Activated CD8-positive, alpha-beta T cell treated with anti-CD3 and anti-CD28 coated beads for 36 hours (primary cell): ENCODE measurements around the gene TCTN1. TPM values are rescaled to one million over a fixed set of nuclear protein-coding genes. Genes with fewer than 3 reads are reported as not detected.

Source experiments
- ATAC-seq: fragments of 200-7000 bp; cut with Tn5 transposase; one replicate; pipeline ENCODE4 v1.10.0; 2021; ENCODE audit warnings: mild to moderate bottlenecking, moderate library complexity
- CTCF ChIA-PET: fragments of 350-600 bp; sonication (Branson Sonifier 250); formaldehyde crosslinking; loops from one replicate; lab custom pipeline; 2021; ENCODE audit warnings: antibody characterized with exemption; lab: Charles Lee
- POLR2A ChIA-PET: fragments of 350-600 bp; sonication (Branson Sonifier 250); formaldehyde crosslinking; loops from one replicate; lab custom pipeline; 2021; ENCODE audit warnings: antibody characterized with exemption; lab: Charles Lee
- DNase-seq: peaks from one replicate; pipeline ENCODE4 v3.0.0-alpha.2; 2020
- H3K27ac Mint-ChIP-seq: one replicate; pipeline ENCODE4 v1.8.0; 2021; ENCODE audit warnings: mild to moderate bottlenecking, mixed read lengths
- H3K27me3 Mint-ChIP-seq: one replicate; pipeline ENCODE4 v1.8.0; 2021; ENCODE audit warnings: mixed read lengths
- H3K36me3 Mint-ChIP-seq: one replicate; pipeline ENCODE4 v1.8.0; 2021; ENCODE audit warnings: low read depth, mixed read lengths
- H3K4me1 Mint-ChIP-seq: one replicate; pipeline ENCODE4 v1.8.0; 2021; ENCODE audit warnings: low read depth, mixed read lengths
- H3K4me3 Mint-ChIP-seq: one replicate; pipeline ENCODE4 v1.8.0; 2021; ENCODE audit warnings: mild to moderate bottlenecking, moderate library complexity, mixed read lengths
- H3K9me3 Mint-ChIP-seq: one replicate; pipeline ENCODE4 v1.8.0; 2021; ENCODE audit warnings: mixed read lengths
- intact Hi-C: fragments of 100-400 bp; cut with micrococcal nuclease; formaldehyde crosslinking; loops from one replicate; pipeline ENCODE4 v1.10.0; 2022
- total RNA-seq, 2 experiments: library from RNA; stranded (reverse); gene quantifications; one replicate each; pipeline ENCODE4 v1.2.3, GENCODE V29; 2021
- TF ChIP-seq, protein P1 (sequence below): fragments of 200-600 bp; IDR thresholded peaks from one replicate; pipeline ENCODE4 v1.8.0; 2022; ENCODE audit warnings: antibody characterized with exemption, mild to moderate bottlenecking

TCTN1 gene
- total RNA-seq, 2 experiments from 2014 or later: 7.9 to 8.6 TPM

DNA sequence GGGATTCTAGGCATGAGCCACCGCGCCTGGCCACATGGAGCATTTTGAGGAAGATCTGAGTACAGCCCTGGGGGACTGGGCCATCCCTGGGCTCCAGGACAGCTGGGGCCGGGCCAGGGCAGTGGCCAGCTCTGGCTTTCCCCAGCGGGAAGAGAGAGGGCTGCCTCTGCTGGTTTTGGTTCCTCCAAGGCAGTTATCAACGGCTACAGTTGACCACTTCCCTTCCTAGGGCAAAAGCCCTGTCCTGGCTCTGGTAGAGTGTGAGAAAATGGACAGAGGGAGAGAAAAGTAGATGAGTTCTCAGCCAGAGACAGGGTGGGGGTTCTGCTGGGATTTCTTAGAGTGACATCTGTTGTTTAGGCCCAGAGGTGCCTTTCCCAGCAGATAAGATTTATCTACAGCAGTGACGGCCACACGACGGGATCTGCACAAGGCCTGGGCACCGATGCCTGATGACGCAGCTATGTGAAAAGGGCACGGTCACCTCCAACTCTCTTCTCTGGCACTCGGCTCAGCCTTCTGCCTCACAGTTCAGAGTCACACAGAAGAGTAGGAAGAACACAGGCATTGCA lies 80.5 kb downstream of the TCTN1 start:
- TF ChIP-seq, protein P1, sequence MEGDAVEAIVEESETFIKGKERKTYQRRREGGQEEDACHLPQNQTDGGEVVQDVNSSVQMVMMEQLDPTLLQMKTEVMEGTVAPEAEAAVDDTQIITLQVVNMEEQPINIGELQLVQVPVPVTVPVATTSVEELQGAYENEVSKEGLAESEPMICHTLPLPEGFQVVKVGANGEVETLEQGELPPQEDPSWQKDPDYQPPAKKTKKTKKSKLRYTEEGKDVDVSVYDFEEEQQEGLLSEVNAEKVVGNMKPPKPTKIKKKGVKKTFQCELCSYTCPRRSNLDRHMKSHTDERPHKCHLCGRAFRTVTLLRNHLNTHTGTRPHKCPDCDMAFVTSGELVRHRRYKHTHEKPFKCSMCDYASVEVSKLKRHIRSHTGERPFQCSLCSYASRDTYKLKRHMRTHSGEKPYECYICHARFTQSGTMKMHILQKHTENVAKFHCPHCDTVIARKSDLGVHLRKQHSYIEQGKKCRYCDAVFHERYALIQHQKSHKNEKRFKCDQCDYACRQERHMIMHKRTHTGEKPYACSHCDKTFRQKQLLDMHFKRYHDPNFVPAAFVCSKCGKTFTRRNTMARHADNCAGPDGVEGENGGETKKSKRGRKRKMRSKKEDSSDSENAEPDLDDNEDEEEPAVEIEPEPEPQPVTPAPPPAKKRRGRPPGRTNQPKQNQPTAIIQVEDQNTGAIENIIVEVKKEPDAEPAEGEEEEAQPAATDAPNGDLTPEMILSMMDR: no peak
- Mint-ChIP-seq H3K36me3 (no peaks in the 10 kb centered on the region), H3K9me3 (no peaks in the 10 kb centered on the region), H3K27me3 (no peaks in the 10 kb centered on the region), H3K27ac (no peak overlapping the region), H3K4me3 (no peak overlapping the region), H3K4me1 (peaks cover 26% of the 10 kb centered on the region)
- intact Hi-C loops: no loop called here
- ChIA-PET CTCF (no interaction called here), POLR2A (no interaction called here)
- no peak for ATAC-seq
- no peak for DNase-seq

DNA sequence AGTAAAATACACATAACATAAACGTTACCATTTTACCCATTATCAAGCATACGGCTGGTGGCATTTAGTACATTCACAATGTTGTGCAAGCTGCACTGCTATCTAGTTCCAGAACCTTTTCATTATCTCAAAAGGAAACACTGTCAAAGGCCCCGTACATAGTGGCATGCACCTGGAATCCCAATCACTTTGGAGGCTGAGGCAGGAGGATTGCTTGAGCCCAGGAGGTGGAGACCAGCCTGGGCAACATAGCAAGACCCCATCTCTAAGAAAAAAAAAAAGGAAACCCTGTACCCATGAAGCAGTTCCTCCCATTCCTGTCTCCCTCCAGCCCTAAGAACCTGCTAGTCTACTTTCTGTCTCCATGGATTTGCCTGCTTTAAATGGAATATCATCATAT lies 82.4 kb downstream of the TCTN1 start:
- TF ChIP-seq, protein P1: no peak
- DNase-seq: no peak
- no peak for ATAC-seq
- H3K27me3 Mint-ChIP-seq: no peaks in the 10 kb centered on the region
- H3K4me3 Mint-ChIP-seq: no peak overlapping the region
- peaks cover 16% of the 10 kb centered on the region for H3K4me1 Mint-ChIP-seq
- ChIA-PET CTCF (interaction anchor here (1.2 kb wide), 1 partner anchor 76 kb away, joined by 5 read pairs; no protein-coding TSS in a partner anchor), POLR2A (no interaction called here)
- no peaks in the 10 kb centered on the region for H3K36me3 Mint-ChIP-seq
- intact Hi-C loops: loop anchor here (5.0 kb wide), 3 partner anchors 34 to 74 kb away; no protein-coding TSS in a partner anchor
- no peaks in the 10 kb centered on the region for H3K9me3 Mint-ChIP-seq
- no peak overlapping the region for H3K27ac Mint-ChIP-seq

DNA sequence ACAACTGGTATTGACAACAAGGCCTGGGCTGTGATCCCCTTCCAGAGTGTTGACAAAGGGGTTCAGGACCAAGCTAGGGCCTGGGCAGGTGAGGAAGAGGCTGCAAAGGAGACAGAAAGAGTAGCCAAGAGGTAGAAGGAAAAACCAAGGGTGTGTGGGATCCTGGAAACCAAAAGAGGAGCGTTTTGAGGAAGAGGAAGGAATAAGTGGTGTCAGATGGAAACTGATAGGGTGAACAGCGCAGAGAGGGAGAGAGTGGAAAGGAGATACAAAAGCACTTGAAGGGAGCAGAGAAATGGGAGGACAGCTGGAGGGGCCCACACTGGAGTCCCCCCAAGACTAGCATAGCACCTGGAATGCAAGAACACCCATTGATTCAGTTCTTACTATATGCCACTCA lies 83.3 kb downstream of the TCTN1 start:
- H3K36me3 Mint-ChIP-seq: no peaks in the 10 kb centered on the region
- TF ChIP-seq, protein P1: no peak
- ATAC-seq (no peak), DNase-seq (no peak)
- H3K4me1 Mint-ChIP-seq: peaks cover 16% of the 10 kb centered on the region
- H3K27ac Mint-ChIP-seq: no peak overlapping the region
- H3K4me3 Mint-ChIP-seq: no peak overlapping the region
- ChIA-PET CTCF (interaction anchor here (0.7 to 1.7 kb wide), 15 partner anchors 11 to 192 kb away, joined by 3 to 13 read pairs (median 4); partner anchors contain the start of gene TCTN1), POLR2A (interaction anchor here (0.7 to 1.0 kb wide), 2 partner anchors 113 to 117 kb away, joined by 3 read pairs; no protein-coding TSS in a partner anchor)
- H3K27me3 Mint-ChIP-seq: no peaks in the 10 kb centered on the region
- no peaks in the 10 kb centered on the region for H3K9me3 Mint-ChIP-seq
- intact Hi-C loops: loop anchor here (5.0 kb wide), 3 partner anchors 35 to 75 kb away; no protein-coding TSS in a partner anchor

DNA sequence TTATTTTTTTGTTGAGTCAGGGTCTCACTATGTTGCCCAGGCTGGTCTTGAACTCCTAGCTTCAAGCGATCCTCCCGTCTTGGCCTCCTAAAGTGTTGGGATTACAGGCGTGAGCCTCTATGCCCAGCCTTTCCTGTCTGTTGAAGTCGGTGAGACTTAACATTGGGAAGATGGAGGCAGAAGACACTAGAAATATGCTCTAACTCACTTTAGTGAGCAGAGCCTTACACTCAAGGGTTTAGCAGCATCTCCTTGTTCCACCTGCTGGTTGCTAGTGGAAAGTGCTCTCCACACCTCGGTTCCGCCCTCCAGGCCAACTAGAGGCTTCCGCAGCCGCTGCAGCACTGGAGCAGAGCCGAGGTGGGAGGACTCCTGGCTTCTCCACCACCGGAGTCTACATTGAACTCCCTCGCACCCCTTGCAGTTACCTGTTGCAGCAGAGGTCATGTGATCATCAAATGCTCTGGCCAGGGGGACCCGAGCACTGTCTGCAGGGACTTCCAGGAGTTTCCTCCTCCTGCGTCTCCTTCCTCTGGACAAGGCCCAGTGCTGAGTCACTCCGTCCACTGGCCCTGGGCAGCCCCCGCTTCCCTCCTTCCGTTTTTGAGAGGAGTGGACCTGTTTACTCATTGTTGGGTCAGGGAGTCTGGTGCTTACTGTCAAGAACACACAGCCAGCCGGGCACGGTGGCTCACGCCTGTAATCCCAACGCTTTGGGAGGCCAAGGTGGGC lies 84.4 kb downstream of the TCTN1 start:
- intact Hi-C loops: loop anchor here (5.0 kb wide), 3 partner anchors 36 to 76 kb away; no protein-coding TSS in a partner anchor
- DNase-seq (peak; percentile 90), ATAC-seq (peak; percentile 100)
- TF ChIP-seq, protein P1: peak; percentile 75
- peaks cover 16% of the 10 kb centered on the region for H3K4me1 Mint-ChIP-seq
- peak overlapping the region; percentile 87 for H3K27ac Mint-ChIP-seq
- POLR2A ChIA-PET: interaction anchor here (1.0 kb wide), 1 partner anchor 114 kb away, joined by 3 read pairs; no protein-coding TSS in a partner anchor
- CTCF ChIA-PET: interaction anchor here (0.6 to 1.7 kb wide), 17 partner anchors 11 to 193 kb away, joined by 3 to 13 read pairs (median 4); partner anchors contain the start of gene TCTN1
- H3K36me3 Mint-ChIP-seq: no peaks in the 10 kb centered on the region
- no peak overlapping the region for H3K4me3 Mint-ChIP-seq
- H3K9me3 Mint-ChIP-seq: no peaks in the 10 kb centered on the region
- H3K27me3 Mint-ChIP-seq: no peaks in the 10 kb centered on the region

Other genes with a start within 250 kb of the TCTN1 start
- 10 to 100 TPM; 44.9 to 52.9 TPM for gene ANAPC7, start 210.4 kb upstream of the TCTN1 start, total RNA-seq
- 100 to 1,000 TPM; 229 to 240 TPM for gene ARPC3, start 163.8 kb upstream of the TCTN1 start, total RNA-seq
- 10 to 100 TPM; 69.1 TPM for gene GPN3, start 145.9 kb upstream of the TCTN1 start, total RNA-seq
- gene FAM216A, start 145.3 kb upstream of the TCTN1 start, total RNA-seq: 10 to 100 TPM; 77.1 to 77.3 TPM
- gene VPS29, start 112.0 kb upstream of the TCTN1 start, total RNA-seq: 10 to 100 TPM; 71.7 to 76.4 TPM
- 1 to 10 TPM; 1.7 to 1.9 TPM for gene RAD9B, start 111.8 kb upstream of the TCTN1 start, total RNA-seq
- 10 to 100 TPM; 43.1 to 44.5 TPM for gene PPTC7, start 30.8 kb upstream of the TCTN1 start, total RNA-seq
- gene HVCN1, start 75.0 kb downstream of the TCTN1 start, total RNA-seq: 10 to 100 TPM; 23.0 to 24.2 TPM
- 100 to 1,000 TPM; 242 to 244 TPM for gene PPP1CC, start 128.8 kb downstream of the TCTN1 start, total RNA-seq
- not detected for gene CCDC63, start 232.9 kb downstream of the TCTN1 start, total RNA-seq